Measurements from ENCODE around the gene SHC2.

DNA sequence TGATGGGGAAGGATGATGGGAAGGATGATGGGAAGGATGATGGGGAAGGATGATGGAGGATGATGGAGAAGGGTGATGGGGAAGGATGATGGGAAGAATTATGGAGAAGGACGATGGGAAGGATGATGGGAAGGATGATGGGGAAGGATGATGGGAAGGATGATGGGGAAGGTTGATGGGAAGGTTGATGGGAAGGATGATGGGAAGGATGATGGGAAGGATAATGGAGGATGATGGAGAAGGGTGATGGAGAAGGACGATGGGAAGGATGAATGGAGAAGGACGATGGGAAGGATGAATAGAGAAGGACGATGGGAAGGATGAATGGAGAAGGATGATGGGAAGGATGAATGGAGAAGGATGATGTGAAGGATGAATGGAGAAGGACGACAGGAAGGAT, 65.4 kb downstream of the SHC2 start:
- no peak for TF ChIP-seq POLR2A (IDR thresholded peaks at IDR 0.05; ENCODE audit: low read length)
- TF ChIP-seq GATA1 (IDR thresholded peaks at IDR 0.05; ENCODE audit: low read depth, low read length): no peak
